Glutamatergic neuron (in vitro differentiated cells): ENCODE results near the gene HMGN1. TPM values are rescaled to one million over a fixed set of nuclear protein-coding genes. Genes with fewer than 3 reads are reported as not detected.

Experiments used
- DNase-seq: peaks from one replicate; pipeline ENCODE4 v3.0.0; 2022
- H3K27ac Mint-ChIP-seq: one replicate; pipeline ENCODE4 v1.8.0; 2020; ENCODE audit warnings: mild to moderate bottlenecking, mixed read lengths, inconsistent platforms; ENCODE audit not compliant: unreplicated experiment
- H3K27me3 Mint-ChIP-seq: one replicate; pipeline ENCODE4 v1.8.0; 2020; ENCODE audit warnings: mild to moderate bottlenecking, moderate library complexity, mixed read lengths, inconsistent platforms; ENCODE audit not compliant: unreplicated experiment
- H3K36me3 Mint-ChIP-seq: one replicate; pipeline ENCODE4 v1.8.0; 2020; ENCODE audit warnings: mild to moderate bottlenecking, mixed read lengths, inconsistent platforms; ENCODE audit not compliant: unreplicated experiment
- H3K4me1 Mint-ChIP-seq: one replicate; pipeline ENCODE4 v1.8.0; 2020; ENCODE audit warnings: mild to moderate bottlenecking, low read depth, mixed read lengths, inconsistent platforms; ENCODE audit not compliant: unreplicated experiment
- H3K4me3 Mint-ChIP-seq: one replicate; pipeline ENCODE4 v1.8.0; 2020; ENCODE audit warnings: mild to moderate bottlenecking, mixed read lengths, inconsistent platforms; ENCODE audit not compliant: unreplicated experiment
- H3K9me3 Mint-ChIP-seq: one replicate; pipeline ENCODE4 v1.8.0; 2020; ENCODE audit warnings: mild to moderate bottlenecking, moderate library complexity, mixed read lengths, inconsistent platforms; ENCODE audit not compliant: unreplicated experiment
- CTCF ChIP-seq: fragments of 200-600 bp; sonication (generic); IDR thresholded peaks from one replicate; pipeline ENCODE4 v1.5.0; 2021; ENCODE audit not compliant: partially characterized antibody, unreplicated experiment
- total RNA-seq: library from RNA; stranded (reverse); fragmentation: NEBNext Ultra II Directional; extraction: Animal tissue kit (Norgen Biotek cat#: 25700); gene quantifications from one replicate; pipeline ENCODE4 v1.2.1, GENCODE V29; 2021; ENCODE audit not compliant: unreplicated experiment

HMGN1 gene
- total RNA-seq, 1 donor from 2014 or later: 231 TPM

- TF ChIP-seq CTCF: no peak
- no peak overlapping the region for H3K4me3 Mint-ChIP-seq
- no peaks in the 10 kb centered on the region for H3K36me3 Mint-ChIP-seq
- DNase-seq: no peak
- peaks cover 1% of the 10 kb centered on the region for H3K27me3 Mint-ChIP-seq
- H3K4me1 Mint-ChIP-seq: peaks cover 9% of the 10 kb centered on the region
- H3K9me3 Mint-ChIP-seq: no peaks in the 10 kb centered on the region
- H3K27ac Mint-ChIP-seq: no peak overlapping the region
Measured at GRCh38 chr21:39366563-39366962, 17.7 kb upstream of the HMGN1 start.

- no peak overlapping the region for H3K4me3 Mint-ChIP-seq
- DNase-seq: no peak
- no peak for TF ChIP-seq CTCF
- H3K27me3 Mint-ChIP-seq: peaks cover 1% of the 10 kb centered on the region
- no peak overlapping the region for H3K27ac Mint-ChIP-seq
- H3K4me1 Mint-ChIP-seq: peaks cover 2% of the 10 kb centered on the region
- no peaks in the 10 kb centered on the region for H3K9me3 Mint-ChIP-seq
- no peaks in the 10 kb centered on the region for H3K36me3 Mint-ChIP-seq
Measured at GRCh38 chr21:39364949-39365348, 16.1 kb upstream of the HMGN1 start.

DNA sequence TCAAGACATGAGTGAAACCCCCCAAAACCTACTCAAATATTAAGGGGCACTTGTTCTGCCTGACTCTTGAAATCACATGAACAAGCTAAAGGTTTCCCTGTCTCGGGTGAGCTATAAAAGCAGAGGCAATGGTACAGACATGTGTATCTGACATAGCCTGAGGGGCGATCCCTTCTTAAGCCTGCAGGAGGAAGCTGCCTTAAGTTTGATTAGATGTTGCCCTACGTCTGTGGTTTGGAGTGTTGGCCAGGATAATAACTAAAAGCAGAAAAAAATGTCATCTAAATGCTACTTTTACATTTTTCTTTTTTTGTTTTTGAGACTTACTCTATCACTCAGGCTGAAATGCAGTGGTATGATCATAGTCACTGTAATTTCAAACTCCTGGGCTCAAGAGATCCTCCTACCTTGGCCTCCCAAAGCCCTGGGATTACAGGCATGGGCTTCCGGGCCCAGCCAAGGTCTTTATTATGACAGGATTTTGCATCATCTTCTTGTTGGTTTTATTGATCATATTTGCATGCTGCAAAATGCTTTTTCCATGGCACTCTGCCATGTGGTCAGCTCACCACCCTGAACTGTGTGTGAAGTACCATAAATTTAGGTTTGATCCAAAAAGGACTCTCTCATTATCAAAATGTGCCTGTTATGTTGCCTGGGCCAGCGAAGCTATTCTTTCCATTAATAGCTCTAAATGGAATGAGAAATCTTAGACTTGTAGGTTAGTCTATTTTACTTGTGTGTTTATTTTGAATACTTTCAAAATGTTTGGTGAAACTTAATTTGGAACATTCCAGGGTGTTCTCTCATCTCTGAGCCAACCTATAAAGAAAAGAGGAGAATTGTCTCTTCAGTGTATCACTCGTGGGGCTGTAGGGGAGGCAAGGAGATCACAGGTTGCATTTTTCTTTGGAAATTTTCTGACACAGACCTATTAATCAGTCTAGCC lies 15.0 kb upstream of the HMGN1 start:
- no peak for TF ChIP-seq CTCF
- no peaks in the 10 kb centered on the region for H3K36me3 Mint-ChIP-seq
- H3K9me3 Mint-ChIP-seq: no peaks in the 10 kb centered on the region
- peaks cover 2% of the 10 kb centered on the region for H3K4me1 Mint-ChIP-seq
- DNase-seq: no peak
- H3K4me3 Mint-ChIP-seq: no peak overlapping the region
- peaks cover 1% of the 10 kb centered on the region for H3K27me3 Mint-ChIP-seq
- no peak overlapping the region for H3K27ac Mint-ChIP-seq

- peaks cover 2% of the 10 kb centered on the region for H3K4me1 Mint-ChIP-seq
- no peaks in the 10 kb centered on the region for H3K36me3 Mint-ChIP-seq
- H3K4me3 Mint-ChIP-seq: no peak overlapping the region
- H3K27ac Mint-ChIP-seq: no peak overlapping the region
- TF ChIP-seq CTCF: no peak
- peaks cover 1% of the 10 kb centered on the region for H3K27me3 Mint-ChIP-seq
- no peak for DNase-seq
- H3K9me3 Mint-ChIP-seq: no peaks in the 10 kb centered on the region
Measured at GRCh38 chr21:39362733-39363132, 13.8 kb upstream of the HMGN1 start.

DNA sequence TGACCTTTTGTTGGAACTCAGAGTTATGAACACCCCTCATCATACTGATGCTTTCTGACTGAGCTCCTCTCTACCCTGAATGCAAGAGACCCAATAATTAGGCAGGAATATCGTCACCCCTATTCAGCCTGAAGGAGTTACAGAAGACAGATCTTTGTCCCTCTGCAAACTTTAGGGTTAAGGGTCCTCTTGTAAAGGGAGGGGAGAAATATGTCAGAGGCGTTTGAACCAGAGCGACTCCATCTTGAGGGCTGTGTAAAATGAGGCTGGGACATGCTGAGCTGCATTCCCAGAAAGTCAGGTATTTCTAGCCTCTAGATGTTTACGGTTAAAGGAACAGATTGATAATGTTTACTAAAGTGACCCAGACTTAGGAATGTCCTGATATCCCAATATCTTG lies 10.5 kb upstream of the HMGN1 start:
- Mint-ChIP-seq H3K9me3 (peaks cover 3% of the 10 kb centered on the region), H3K4me1 (peaks cover 2% of the 10 kb centered on the region), H3K4me3 (no peak overlapping the region), H3K36me3 (no peaks in the 10 kb centered on the region), H3K27ac (no peak overlapping the region), H3K27me3 (peaks cover 1% of the 10 kb centered on the region)
- no peak for DNase-seq
- TF ChIP-seq CTCF: no peak
